Hematopoietic multipotent progenitor cell treated with erythropoietin and hydrocortisone succinate and interleukin-3 and kit ligand, for 6 days (in vitro differentiated cells): Measurements from ENCODE around the gene LGALSL.

ENCODE experiments used
- DNase-seq: peaks from one replicate; pipeline ENCODE4 v3.0.0-alpha.2; 2015

LGALSL gene

DNA sequence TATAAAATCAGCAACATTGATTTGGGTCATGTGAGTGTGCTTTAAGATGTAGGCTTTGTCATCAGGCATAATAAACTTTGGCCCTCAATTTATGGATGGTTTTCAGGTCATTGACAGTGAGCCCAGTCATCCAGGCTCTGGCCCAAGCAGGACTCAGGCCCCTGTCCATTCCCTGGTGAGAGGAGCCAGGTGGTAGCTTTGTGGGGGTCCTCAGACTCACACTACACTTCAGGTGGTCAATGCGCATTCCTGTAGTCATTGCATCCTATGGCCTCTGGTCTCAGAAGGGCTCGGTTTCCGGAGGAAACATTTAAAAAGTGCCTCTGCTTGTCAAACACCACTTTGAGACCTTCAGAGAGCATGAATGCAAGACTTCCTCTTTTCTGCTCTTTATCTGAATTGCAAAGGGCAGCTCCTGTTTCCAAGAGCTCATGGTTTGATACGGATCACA, 20.2 kb downstream of the LGALSL start:
- DNase-seq = peak; percentile 83

DNA sequence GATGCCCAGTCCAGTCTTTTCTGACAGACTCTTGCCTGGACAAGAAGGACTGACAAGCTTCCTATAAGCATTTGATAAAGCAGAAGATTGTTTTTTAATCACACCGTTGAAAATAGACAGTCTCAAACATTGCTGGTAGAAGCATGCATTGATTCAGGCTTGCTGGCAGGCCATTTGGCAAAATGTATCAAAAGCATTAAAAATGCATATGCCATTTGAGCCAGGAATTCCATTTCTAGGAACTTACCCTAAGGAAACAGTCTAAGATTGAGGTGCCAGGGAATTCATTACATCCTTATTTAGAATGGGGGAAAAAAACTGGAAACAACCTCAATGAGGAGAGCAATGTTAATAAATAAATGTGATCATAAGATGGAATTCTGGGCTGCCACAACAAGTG, 20.7 kb downstream of the LGALSL start:
- DNase-seq = no peak

DNA sequence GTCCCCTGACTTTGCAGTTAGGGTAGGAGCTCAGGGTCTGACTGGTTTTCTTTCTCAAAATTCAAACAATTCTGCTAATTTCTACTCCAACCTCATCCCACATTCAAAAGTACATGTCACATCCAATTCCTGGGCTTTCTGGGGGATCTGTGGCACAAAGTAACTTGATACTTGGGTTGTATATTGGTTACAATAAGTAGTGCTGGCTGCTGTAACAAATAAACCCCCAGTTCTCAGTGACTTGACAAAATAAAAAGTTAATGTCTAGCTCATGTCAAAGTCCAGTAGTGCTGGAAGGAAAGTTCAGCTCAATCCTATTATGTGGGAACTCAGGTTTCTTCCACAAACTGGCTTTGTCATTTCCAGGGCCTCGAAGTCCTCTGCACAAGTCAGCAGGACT, 23.1 kb downstream of the LGALSL start:
- DNase-seq = no peak

GRCh38 chr2:64477979-64478378, 24.0 kb downstream of the LGALSL start:
- no peak for DNase-seq

DNA sequence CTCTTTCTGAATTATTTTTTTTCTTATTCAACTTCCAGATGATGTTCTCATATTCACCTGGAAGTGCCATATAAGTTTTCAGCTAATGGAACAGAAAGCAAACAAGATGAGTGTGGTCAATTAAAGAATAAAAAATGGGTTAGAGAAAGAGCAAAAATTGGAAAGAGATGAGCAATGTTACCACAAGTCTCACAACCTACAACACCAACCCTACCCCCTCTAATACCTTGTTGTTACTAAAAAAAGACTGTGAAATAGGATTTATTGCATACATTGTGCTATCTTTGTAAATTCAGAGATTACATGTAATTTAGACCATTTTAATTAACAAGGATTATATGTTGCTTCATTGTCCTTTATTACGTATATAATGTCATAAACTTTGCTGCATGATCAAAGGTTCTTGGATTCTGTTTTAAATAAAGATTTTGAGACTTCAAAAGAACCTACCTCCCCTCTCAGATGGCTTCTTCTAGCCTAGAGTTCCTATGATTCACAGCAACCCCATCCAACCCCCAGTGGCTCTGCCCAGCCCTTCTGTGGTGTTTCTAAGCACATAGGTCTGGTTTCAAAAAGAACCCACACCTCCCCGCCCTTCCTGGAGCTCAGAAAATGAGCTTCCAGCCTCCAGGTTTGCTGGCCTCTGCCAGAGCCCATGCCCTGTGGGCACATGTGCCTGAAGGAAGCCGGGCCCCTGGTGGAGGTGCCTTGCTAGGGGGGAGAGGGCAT, 24.7 kb downstream of the LGALSL start:
- no peak for DNase-seq

DNA sequence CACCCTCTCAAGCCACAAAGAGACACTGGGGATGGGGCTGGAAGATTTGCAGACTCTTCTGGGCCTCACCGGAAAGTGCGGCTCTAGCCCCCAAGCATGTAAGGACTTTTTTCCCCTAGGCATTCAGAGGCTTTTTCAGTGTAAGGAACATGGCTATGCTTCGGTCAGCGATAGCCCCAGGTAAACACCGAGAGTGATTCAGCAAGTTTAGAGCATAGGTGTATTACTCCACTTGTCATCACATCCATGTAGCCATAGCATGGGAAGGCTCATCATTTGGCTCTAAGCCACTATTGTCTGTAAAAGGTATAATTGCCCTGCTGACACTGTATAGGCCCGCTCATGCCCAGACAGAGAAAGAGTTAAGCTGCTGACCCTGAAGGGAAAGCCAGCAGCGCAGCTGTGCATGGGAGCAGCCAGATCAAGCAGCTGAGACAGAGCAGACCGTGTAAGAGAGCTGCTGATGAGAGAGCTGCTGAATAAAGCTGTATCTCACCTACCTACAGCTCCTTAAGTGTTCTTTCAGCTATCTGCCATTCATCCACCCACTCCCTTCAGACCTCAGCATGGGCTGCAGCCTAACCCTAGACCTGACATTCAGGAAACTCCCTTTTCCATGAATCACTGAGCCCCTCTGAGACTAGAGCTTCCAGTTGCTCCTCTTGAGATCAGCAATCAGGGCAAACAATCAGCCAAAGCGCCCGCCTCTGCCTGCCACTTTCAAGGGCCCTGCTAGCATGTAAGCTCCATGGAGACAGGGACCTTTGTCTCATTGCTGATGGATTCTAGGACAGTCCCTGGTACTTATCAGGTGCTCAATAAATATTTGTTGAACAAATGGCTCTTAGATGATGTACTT, 25.5 kb downstream of the LGALSL start:
- no peak for DNase-seq

DNA sequence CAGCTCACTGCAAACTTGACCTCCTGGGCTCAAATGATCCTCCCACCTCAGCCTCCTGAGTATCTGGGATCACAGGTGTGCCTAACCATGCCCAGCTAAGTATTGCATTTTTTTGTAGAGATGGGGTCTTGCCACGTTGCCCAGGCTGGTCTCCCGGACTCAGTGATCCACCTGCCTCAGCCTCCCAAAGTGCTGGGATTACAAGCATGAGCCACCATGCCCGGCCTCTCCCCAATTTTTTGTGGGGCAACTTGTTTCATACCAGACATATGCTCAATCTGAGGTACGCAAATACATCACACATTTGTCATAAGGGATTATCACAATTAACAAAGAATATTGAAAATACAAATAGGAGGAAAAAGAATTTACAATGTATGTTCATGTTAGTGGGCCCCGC, 27.7 kb downstream of the LGALSL start:
- no peak for DNase-seq

- no peak for DNase-seq
Measured at GRCh38 chr2:64482243-64482642, 28.3 kb downstream of the LGALSL start.

GRCh38 chr2:64482765-64483504, 29.0 kb downstream of the LGALSL start:
- peak; percentile 54 for DNase-seq

DNA sequence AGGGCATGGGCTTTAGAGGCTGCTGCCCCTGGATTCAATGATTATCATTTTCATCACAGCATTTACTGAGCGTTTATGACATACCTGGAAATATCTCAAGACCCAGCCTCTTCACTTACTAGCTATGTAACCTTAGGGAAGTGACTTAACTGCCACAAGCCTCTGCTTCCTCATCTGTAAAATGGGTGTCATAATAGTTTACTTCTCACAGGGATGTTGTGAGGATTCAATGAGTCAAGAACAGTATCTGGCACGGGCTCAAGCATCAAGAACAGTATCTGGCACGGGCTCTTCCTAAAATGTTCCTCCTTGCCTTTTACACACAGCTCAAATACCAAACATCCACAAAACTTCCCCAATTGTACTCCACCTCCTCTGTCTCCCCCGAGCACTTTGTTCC, 31.4 kb downstream of the LGALSL start:
- no peak for DNase-seq

DNA sequence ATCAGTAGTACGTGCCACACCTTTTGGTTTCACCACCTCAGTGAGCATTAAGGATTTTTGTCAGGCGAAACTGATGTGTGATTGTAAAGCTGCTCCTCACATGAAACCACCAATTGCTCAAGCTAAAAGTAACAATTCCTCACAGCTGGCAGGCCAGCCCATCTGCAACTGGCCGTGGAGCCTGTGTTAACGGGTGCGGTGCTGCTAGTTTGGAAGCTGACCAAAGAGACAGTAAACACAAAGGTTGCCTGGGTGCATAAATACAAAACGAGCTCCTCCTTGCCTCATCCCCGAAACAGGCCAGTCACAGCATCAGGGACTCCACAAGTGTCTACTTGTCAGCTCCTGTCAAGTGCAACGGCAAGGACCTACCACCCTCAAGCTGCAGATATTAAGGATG, 32.0 kb downstream of the LGALSL start:
- DNase-seq = no peak

DNA sequence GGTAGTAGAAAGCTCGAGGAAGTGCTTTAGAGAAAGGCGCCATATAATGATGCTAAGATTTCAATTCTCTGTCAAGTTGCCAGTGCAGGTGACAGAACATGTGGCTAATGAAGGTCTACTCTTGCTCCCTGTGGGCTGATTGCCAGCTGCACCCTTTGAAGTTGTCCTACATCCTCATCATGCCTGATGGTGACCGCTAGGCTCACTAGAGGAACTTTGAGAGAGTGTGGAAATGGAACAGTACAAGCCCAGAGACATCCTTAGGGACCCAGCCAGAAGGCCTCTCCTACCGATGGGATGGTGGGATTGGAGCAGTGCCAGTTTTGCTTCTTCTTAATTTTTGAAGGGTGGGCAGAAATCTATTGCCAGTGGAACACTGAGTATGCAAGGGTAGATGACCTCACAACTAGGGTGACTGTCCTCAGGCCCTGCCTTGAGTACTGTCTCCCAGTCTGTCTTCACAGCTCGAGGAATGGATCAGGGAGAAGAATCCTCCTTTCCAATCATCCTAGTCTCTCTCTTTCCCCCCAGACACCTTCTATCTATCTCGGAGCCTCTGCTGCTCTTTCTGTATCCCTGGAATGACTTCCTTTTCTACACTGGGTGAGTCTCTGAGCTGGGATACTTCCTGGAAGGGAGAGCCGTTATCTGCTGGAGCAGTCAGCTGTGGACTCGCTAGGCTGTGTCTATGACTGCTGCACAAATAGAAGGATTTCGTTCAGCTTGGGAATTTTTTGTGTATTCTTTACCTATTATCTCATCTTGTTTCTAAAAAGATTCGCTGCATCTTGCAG, 33.5 kb downstream of the LGALSL start:
- no peak for DNase-seq

GRCh38 chr2:64488050-64488974, 34.4 kb downstream of the LGALSL start:
- peak; percentile 80 for DNase-seq

DNA sequence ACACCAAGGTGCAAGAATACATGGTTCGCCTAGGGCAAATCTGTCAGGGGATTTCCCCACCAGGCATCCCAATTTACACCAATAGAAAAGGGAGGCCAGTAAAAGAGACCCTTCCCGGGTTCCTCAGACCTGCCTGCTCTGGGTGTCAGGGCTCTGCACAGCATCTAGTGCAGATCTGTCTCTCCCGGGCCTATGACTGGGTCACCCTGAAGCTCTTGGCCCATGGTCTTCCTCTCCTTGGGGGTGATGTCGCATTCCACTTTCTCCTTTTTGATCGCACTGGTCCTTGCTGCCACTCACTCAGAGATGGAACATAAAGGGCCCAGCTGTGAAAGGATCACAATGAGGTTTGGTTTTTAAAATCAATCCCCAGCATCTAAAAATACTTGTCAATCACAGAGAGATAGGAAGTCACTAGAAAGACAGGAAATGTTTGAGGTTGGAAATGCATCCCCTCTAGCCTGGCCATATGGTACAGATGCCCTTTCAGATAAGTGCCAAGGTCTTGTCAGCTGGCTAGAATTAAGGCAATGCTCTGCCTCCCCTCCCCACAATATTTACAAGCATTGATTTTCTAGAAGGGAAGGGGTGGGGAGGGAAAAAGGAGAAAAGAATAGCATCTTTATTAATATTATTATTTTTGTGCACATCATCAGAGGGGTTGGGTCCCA, 35.3 kb downstream of the LGALSL start:
- DNase-seq = no peak

DNA sequence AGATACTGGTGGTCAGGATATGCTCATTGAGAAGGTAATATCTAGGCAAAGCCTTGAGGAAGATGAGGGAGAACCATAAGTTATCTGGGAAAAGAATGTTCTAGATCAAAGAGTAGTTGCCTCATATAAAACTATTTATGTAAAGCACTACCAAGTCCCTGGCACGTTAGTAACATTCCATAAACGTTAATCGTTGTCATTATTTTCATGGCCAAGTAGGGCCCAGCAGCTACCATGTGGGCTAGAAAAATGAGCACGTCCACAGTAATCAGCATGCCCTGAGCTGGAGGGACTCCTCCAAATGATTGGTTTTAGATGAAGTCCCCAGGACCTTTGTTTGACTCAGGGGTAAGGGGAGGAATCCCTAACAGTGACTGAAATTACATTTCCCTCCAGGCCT, 37.5 kb downstream of the LGALSL start:
- DNase-seq = no peak

DNA sequence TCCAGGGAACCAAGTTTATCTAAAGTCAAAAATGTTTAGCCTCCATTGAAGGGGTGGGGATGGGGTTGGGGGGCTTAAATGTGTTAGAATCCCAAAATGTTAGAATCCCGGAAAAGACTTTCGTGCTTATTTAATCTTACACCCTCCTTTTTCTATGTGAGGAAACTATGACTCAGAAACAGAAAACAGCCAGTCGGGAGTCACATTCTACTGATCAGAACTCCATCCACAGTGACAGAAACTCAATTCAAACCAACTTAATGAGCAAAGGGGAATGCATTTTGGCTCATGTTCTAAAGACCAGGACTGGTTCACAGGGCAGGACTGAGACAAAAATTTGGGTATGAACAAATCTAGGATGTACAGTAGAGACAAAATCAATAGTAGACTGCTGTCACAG, 38.3 kb downstream of the LGALSL start:
- DNase-seq = no peak

DNA sequence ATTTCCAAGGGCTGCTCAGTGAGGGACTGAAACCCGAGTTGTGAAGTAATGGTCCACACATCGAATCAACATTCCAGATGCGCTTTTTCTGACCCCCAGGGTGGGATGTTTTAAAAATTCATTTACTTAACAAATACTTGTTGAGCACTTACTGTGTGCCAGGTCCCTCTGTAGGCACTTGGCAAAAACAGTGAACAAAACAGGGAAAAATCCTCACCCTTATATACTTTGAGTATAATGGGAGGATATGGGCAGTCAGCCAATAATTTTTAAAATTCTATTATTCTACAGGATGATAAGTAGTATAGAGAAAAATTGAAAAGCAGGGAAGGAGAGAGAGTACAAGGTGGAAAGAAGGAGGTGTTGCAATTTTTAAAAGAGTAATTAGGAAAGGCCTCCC, 38.9 kb downstream of the LGALSL start:
- no peak for DNase-seq

GRCh38 chr2:64493788-64494187, 39.8 kb downstream of the LGALSL start:
- DNase-seq = no peak

DNA sequence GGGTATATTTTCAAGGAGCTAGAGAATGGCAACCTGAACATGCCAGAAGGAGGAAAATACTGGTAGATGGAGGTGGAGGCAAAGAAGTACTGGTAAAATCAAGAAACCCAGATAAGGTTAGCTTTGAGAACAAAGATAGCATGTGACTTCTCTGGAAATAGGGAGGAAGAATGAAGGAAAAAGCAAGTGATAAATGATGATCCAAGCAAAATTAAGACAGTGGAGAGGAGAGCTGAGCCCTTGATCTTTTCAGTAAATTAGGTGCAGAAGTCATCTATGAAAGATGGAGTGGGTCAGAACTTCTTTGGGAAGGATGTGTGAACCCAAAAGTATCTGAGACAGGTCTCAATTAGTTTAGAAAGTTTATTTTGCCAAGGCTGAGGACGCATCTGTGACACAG, 44.5 kb downstream of the LGALSL start:
- DNase-seq = no peak

DNA sequence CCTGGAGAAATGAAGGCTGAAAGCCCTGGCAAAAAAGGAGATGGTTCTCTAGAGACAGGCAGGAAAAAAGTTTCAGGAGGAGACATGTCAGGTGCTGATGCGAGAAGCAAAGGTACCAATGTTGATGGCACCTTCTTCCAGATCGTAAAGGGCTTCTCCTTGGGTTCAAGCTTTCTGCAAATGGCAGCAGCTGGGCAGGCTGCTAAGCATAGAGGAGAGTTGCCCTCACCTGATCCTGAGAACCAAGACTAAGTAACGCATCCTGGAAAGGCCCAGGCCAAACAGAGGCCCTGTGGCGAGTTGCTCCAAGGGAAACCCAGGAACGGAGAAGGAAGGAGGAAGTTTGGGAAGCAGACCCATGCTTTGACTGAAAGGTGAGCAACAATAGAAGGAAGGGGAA, 46.6 kb downstream of the LGALSL start:
- DNase-seq = no peak

GRCh38 chr2:64501946-64502345, 48.0 kb downstream of the LGALSL start:
- DNase-seq = no peak
